OCI-LY7 (cell line): ENCODE data around the gene SRI. TPM values are rescaled to one million over a fixed set of nuclear protein-coding genes. Genes with fewer than 3 reads are reported as not detected.

Experiments
- BruUV-seq: library from RNA; stranded (reverse); fragments of 400-500 nt; replicated peaks from 2 replicates; lab custom pipeline; 2021; lab: Mats Ljungman, UMichigan
- CTCF ChIA-PET: fragments of 300-600 bp; sonication (Branson Sonifier 250); formaldehyde crosslinking; loops from one replicate; lab custom pipeline; 2022; ENCODE audit warnings: antibody characterized with exemption; ENCODE audit not compliant: unreplicated experiment; lab: Charles Lee
- POLR2A ChIA-PET: fragments of 300-600 bp; sonication (Branson Sonifier 250); formaldehyde crosslinking; loops from one replicate; lab custom pipeline; 2022; ENCODE audit warnings: antibody characterized with exemption; lab: Charles Lee
- DNase-seq: peaks from one replicate; pipeline ENCODE4 v3.0.0-alpha.2; 2015; ENCODE audit warnings: low spot score
- H2AFZ ChIP-seq: fragments of 200-600 bp; sonication (generic), shearing (Covaris generic); 2 replicates; pipeline ENCODE4 v1.6.1; 2014; ENCODE audit warnings: mild to moderate bottlenecking, antibody characterized with exemption, low read length, moderate library complexity
- H3K27ac ChIP-seq: fragments of 200-600 bp; sonication (generic); 2 replicates; pipeline ENCODE4 v1.5.1; 2014; ENCODE audit warnings: mixed run types, low read depth, mild to moderate bottlenecking, moderate library complexity, low read length, inconsistent platforms; ENCODE audit not compliant: poor library complexity, severe bottlenecking
- H3K36me3 ChIP-seq: fragments of 200-600 bp; sonication (generic); 2 replicates; pipeline ENCODE4 v1.6.1; 2014; ENCODE audit warnings: mild to moderate bottlenecking, antibody characterized with exemption, low read length, moderate library complexity, mixed read lengths; ENCODE audit not compliant: insufficient read depth
- H3K4me1 ChIP-seq: fragments of 200-600 bp; sonication (generic); 2 replicates; pipeline ENCODE4 v1.5.1; 2014; ENCODE audit warnings: mild to moderate bottlenecking, low read length; ENCODE audit not compliant: insufficient read depth, poor library complexity, severe bottlenecking
- H3K4me2 ChIP-seq: fragments of 200-600 bp; sonication (generic); 2 replicates; pipeline ENCODE4 v1.6.1; 2014; ENCODE audit warnings: mild to moderate bottlenecking, low read length
- H3K4me3 ChIP-seq: fragments of 200-600 bp; sonication (generic); 2 replicates; pipeline ENCODE4 v1.5.1; 2014; ENCODE audit warnings: mild to moderate bottlenecking, low read depth, low read length; ENCODE audit not compliant: poor library complexity, severe bottlenecking
- H3K79me2 ChIP-seq: fragments of 200-600 bp; sonication (generic); 2 replicates; pipeline ENCODE4 v1.6.1; 2016; ENCODE audit warnings: low read depth, mild to moderate bottlenecking, low read length, moderate library complexity, mixed read lengths; ENCODE audit not compliant: insufficient read depth
- H3K9me2 ChIP-seq: fragments of 200-600 bp; sonication (generic); 2 replicates; pipeline ENCODE4 v1.6.1; 2016; ENCODE audit warnings: mild to moderate bottlenecking, low read length, mixed read lengths; ENCODE audit not compliant: insufficient read depth
- H3K9me3 ChIP-seq: fragments of 200-600 bp; sonication (generic); 2 replicates; pipeline ENCODE4 v1.6.1; 2014; ENCODE audit warnings: mild to moderate bottlenecking, mixed run types, low read length, mixed read lengths
- H4K20me1 ChIP-seq: fragments of 200-600 bp; sonication (generic); 2 replicates; pipeline ENCODE4 v1.6.1; 2014; ENCODE audit warnings: mild to moderate bottlenecking, antibody characterized with exemption, low read length, moderate library complexity, mixed read lengths; ENCODE audit not compliant: insufficient read depth
- CTCF ChIP-seq: fragments of 200-600 bp; sonication (generic); conservative IDR thresholded peaks from 2 replicates; pipeline ENCODE4 v1.5.1; 2014; ENCODE audit warnings: mild to moderate bottlenecking, antibody characterized with exemption, low read length, moderate library complexity, mixed read lengths
- EZH2phosphoT487 ChIP-seq: fragments of 200-600 bp; sonication (generic); IDR thresholded peaks from 2 replicates; pipeline ENCODE4 v1.6.1; 2018; ENCODE audit warnings: low read depth, borderline replicate concordance, mild to moderate bottlenecking, mixed run types, antibody characterized with exemption, low read length, moderate library complexity, mixed read lengths
- intact Hi-C: fragments of 100-400 bp; cut with micrococcal nuclease; formaldehyde crosslinking; loops from one replicate; pipeline ENCODE4 v1.10.0; 2022; ENCODE audit not compliant: unreplicated experiment
- total RNA-seq, 2 experiments: library from RNA; depleted of rRNA in 1 of 2; stranded (reverse); fragments of >200 nt in 1 of 2; shearing (Covaris generic) in 1 of 2; gene quantifications; 2 replicates each; pipeline ENCODE4 v1.2.3, GENCODE V29; 2014 to 2022

Gene SRI
- total RNA-seq, 2 experiments from 2014 or later: 61.7 to 140 TPM

- H2AFZ ChIP-seq: no peak overlapping the region
- H4K20me1 ChIP-seq: no peaks in the 10 kb centered on the region; the same call in 1 of the 2 replicates
- H3K4me2 ChIP-seq: no peak overlapping the region
- no peak overlapping the region for H3K4me3 ChIP-seq
- peaks cover 89% of the 10 kb centered on the region for H3K36me3 ChIP-seq
- POLR2A ChIA-PET: interaction anchor here (0.6 to 0.7 kb wide), 2 partner anchors 9 to 837 kb away, joined by 3 to 5 read pairs; no protein-coding TSS in a partner anchor
- intact Hi-C loops: loop anchor here (10.0 kb wide), 1 partner anchor 738 kb away; the partner anchor contains the start of gene ABCB4
- no peaks in the 10 kb centered on the region for H3K9me3 ChIP-seq
- H3K27ac ChIP-seq: no peak overlapping the region
- DNase-seq: no peak
- H3K4me1 ChIP-seq: peaks cover 8% of the 10 kb centered on the region
- H3K9me2 ChIP-seq: no peaks in the 10 kb centered on the region
- BruUV-seq: no TSS peak
- CTCF ChIA-PET: no interaction called here
- TF ChIP-seq CTCF (no peak), EZH2phosphoT487 (no peak)
- H3K79me2 ChIP-seq: peaks cover 12% of the 10 kb centered on the region; the same call in 1 of the 2 replicates
Observed at GRCh38 chr7:88212918-88213317, 6.9 kb downstream of the SRI start.

DNA sequence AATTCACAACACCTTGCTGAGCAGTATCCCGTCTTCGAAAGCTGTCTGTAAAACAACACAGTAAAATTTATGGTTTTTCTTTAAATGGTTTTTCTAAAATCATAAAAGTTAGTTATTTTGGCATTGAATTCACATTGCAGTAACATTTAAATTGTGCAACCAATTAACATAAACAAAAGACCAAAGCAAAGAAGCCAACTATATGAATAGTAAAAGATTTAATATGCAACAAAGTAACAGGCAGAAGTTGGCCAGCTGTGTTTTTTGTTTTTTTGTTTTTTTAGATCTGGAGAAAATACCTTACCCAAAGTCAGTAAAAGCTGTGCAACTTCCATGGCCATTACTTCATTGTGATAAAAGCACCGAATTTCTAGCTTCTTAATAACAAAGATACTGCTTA is 11.3 kb downstream of the SRI start:
- Histone ChIP-seq H3K36me3 (peaks cover 93% of the 10 kb centered on the region), H3K4me2 (no peak overlapping the region), H3K9me2 (no peaks in the 10 kb centered on the region), H3K4me1 (no peaks in the 10 kb centered on the region), H3K4me3 (no peak overlapping the region), H4K20me1 (no peaks in the 10 kb centered on the region), H3K9me3 (no peaks in the 10 kb centered on the region), H2AFZ (no peak overlapping the region), H3K79me2 (no peaks in the 10 kb centered on the region), H3K27ac (no peak overlapping the region)
- ChIA-PET CTCF (no interaction called here), POLR2A (interaction anchor here (0.7 to 4.8 kb wide), 4 partner anchors 9 to 136 kb away, joined by 3 to 21 read pairs (median 4); partner anchors contain the start of gene SRI)
- TF ChIP-seq EZH2phosphoT487 (no peak), CTCF (no peak)
- DNase-seq: no peak
- intact Hi-C loops: no loop called here
- no TSS peak for BruUV-seq

DNA sequence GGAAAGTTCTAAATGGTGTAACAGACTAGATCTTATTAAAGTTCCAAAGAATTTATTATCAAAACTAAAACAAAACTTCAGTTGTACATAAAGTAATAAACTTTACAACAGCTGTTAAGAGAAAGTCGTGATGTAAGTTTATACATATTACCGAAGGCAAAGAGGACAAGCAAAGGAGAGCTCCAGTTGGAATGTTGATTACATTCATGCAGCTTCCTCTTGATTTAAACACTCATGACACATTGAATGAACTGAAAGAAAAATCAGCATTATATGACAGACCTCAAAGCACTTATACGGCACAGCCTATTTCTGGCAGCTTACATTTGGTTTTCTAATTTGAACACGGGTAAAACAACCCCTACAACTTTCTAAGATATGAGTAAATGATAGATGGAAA is 13.6 kb downstream of the SRI start:
- Histone ChIP-seq H2AFZ (no peak overlapping the region), H3K4me2 (no peak overlapping the region), H3K27ac (no peak overlapping the region), H4K20me1 (no peaks in the 10 kb centered on the region), H3K4me1 (no peaks in the 10 kb centered on the region), H3K4me3 (no peak overlapping the region), H3K9me2 (no peaks in the 10 kb centered on the region), H3K36me3 (peaks cover 90% of the 10 kb centered on the region), H3K9me3 (no peaks in the 10 kb centered on the region), H3K79me2 (no peaks in the 10 kb centered on the region)
- no TSS peak for BruUV-seq
- no peak for TF ChIP-seq CTCF
- TF ChIP-seq EZH2phosphoT487: no peak
- CTCF ChIA-PET: no interaction called here
- POLR2A ChIA-PET: interaction anchor here (0.9 to 4.8 kb wide), 5 partner anchors 9 to 14 kb away, joined by 3 to 21 read pairs (median 5); no protein-coding TSS in a partner anchor
- no peak for DNase-seq
- intact Hi-C loops: no loop called here
